Measurements from ENCODE around the gene COP1.

- TF ChIP-seq CTCF (IDR thresholded peaks at IDR 0.05) (no peak), POLR2A (IDR thresholded peaks at IDR 0.05) (no peak)
Observed at GRCh38 chr1:176193023-176193422, 14.1 kb downstream of the COP1 start.

Data from vagina (tissue), 2 donors.